Activated T-helper 9 cell treated with anti-CD3 and anti-CD28 coated beads, Interleukin-2, amount 50 U/mL, for 16 hours (primary cell): ENCODE results near the gene KLHL22.
"Not testable (repeated sequence)": the region's sequence is repeated elsewhere in the genome, so short reads cannot be mapped to it uniquely, and the experiment has no call there.

Experiments used
- DNase-seq: peaks from one replicate; pipeline ENCODE4 v3.0.0-alpha.2; 2020; ENCODE audit warnings: low read depth

Gene KLHL22

GRCh38 chr22:20494978-20495860 is at the start of gene KLHL22:
TSS of gene KLHL22 (minus strand) at chr22:20495795. CDS start at chr22:20489211, 6,584 bp downstream.
- DNase-seq: peak; percentile 10

GRCh38 chr22:20545318-20545634 is 49.7 kb upstream of the KLHL22 start:
- DNase-seq: not testable (repeated sequence)

GRCh38 chr22:20542736-20543135 is 47.1 kb upstream of the KLHL22 start:
- DNase-seq: no peak

DNA sequence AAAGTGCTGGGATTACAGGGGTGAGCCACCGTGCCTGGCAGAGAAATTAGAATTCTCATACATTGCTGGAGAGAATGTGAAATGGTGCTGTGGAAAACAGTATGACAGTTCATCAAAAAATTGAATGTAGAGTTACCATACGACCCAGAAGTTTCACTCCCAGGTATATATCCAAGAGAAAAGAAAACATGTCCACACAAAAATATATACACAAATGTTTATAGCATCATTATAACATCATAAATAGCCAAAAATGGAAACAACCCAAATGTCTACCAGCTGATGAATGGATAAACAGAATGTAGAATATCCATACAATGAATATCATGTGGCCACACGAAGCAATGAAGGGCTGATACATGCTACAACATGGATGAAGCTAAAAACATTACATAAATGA is 46.5 kb upstream of the KLHL22 start:
- no peak for DNase-seq

- DNase-seq: not testable (repeated sequence)
Measured at GRCh38 chr22:20538875-20539274, 43.3 kb upstream of the KLHL22 start.

DNA sequence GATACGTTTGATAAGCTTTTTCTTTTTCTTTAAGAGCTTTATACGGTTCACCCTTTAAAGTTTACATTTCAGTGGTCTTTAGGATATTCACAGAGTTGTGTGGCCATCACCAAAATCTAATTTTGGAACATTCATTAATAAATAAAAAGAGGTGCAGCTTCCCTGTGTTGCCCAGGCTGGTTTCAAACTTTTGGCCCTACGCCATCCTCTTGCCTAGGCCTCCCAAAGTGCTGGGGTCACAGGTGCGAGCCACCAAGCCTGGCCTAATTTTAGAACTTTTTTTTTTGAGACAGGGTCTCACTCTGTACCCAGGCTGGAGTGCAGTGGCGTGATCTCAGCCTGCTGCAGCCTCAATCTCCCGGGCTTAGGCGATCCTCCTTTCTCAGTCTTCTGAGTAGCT is 42.4 kb upstream of the KLHL22 start:
- DNase-seq: no peak

GRCh38 chr22:20537325-20537756 is 41.7 kb upstream of the KLHL22 start:
- no peak for DNase-seq

DNA sequence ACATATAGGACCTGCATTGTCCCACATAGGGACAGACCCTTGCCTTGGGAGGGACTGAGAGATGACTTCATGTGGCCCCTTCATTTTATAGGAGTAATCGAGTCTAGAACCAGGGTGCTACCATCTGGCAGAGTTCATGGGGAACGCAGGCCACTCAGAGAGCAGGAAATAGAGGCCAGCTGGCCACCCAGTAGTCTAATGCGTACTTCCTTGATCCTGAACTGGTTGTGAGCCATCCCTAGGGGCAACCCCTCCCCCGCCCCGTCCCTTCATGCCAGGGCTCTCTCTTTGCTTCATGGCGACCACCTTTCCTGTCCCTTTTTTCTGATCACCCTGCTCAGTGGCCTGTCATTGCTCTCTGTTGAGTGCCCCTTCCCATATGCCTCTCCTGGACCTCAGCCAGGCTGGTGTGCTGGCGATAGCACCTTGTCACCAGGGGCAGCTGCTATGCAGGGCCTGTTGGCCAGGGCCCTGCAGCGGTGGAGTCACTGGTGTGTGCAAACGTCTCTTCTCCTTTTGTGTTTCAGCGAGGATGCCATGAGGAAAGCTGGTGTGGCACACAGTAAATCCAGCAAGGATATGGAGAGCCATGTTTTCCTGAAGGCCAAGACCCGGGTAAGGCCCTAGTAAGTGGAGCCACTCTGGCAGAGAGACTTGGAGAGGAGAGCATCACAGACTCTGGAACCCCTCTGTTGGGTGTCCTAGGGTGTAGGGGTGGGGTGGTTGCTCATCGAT is 41.2 kb upstream of the KLHL22 start:
- no peak for DNase-seq

DNA sequence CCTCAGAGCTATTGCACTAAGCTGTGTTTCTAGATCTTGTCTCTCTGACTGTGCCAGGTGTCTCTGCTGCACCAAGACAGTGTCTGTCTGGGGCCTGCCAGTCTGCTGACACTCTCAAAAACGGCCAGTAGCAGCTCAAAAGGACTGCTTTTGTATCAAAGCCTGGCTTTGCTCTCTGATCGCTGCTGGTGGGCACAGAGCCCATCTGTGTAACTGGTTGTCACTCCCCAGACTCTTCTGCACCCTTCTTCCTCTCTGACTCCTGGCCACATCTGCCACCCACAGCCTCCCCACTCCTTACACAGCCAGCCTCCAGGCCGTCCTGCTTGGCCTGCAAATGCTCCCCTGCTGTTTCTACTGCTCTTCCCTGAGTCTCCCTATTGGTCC is 38.3 kb upstream of the KLHL22 start:
- DNase-seq: no peak

- no peak for DNase-seq
Measured at GRCh38 chr22:20533095-20533878, 37.7 kb upstream of the KLHL22 start.

- DNase-seq: no peak
Measured at GRCh38 chr22:20532256-20532993, 36.8 kb upstream of the KLHL22 start.

- DNase-seq: no peak
Measured at GRCh38 chr22:20531404-20532201, 36.0 kb upstream of the KLHL22 start.

DNA sequence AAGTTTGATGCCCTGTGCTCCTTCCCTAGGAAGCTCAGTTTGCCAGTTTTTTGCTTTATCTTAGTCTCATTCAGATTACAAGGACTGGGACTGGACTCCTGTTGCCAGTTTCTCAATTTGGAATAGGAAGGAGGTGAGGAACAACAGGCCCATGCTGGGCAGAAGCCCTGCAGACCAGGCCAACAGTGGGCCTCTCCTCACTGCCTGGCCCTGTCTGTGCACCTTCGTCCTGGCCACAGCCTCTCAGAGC is 35.5 kb upstream of the KLHL22 start:
- DNase-seq: no peak

GRCh38 chr22:20530368-20531153 is 35.0 kb upstream of the KLHL22 start:
- DNase-seq: no peak

DNA sequence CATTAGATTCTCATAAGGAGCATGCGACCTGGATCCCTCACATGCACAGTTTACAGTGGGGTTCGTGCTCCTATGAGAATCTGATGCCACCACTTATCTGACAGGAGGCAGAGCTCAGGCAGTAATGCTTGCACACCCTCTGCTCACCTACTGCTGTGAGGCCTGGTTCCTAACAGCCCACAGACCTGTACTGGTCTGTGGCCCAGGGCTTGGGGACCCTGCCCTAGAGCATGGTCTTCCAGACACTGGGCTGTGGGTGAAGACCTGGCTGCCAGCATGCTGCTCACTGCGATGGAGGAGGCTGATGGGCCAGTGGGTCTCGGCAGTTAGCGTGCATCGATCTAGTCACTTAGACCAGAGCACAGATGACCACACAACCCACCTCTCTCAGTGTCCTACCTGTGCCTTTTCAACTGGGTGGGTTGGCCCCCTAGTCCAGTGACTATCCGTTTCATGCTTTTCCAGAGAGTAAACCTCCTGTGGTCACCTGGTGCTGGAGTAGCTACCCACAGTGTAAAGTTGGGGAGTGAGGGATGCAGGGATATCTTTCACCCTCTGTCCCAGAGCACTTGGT is 32.9 kb upstream of the KLHL22 start:
- no peak for DNase-seq

DNA sequence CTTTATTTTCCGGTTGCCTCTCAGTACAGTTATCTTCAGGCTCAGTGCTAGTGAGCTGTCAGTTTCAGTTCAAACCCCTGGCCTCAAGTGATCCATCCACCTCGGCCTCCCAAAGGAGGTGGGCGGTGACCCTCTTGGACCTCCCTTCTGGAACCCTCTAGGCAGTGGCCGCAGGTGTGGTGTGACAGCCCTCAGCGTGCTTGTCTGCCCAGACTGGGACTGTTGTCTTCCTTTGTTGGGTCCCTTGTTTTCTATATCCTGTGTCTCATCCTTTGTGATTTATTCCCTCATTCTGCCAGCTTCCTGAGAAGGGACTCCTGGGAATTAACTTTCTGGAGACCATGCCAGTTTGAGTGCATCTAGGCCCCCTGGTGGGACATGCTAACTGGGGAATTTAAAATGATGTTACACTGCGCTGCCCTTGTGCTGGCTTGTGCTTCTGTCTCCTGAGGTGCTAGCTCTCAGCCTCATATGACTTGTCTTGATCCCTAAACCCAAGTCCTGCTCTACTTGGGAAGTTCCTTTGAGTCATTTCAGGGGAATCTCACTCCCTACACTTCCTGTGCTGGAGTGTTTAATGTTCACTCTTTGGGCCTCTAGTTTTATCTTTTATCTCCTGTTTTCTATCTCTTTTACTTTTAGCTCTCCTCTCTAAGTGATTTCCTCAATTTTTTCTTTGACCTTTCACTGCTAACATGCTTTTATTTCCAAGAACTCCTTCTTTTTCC is 31.2 kb upstream of the KLHL22 start:
- DNase-seq: no peak

DNA sequence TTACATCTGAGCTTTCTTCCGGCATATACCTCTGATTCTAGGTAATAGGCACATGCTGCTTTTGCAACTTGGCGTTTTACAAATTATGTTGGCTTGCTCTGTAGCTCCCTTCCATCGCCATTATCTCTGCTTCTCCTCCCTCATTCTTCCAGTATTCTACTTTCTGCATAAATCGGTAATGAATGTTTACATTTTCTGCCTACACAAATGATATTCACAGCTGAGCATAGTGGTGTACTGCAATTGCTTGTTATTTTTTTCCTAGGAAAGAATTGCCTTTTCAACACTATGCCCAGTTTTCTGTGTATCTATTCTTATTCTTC is 30.7 kb upstream of the KLHL22 start:
- DNase-seq: no peak

- no peak for DNase-seq
Measured at GRCh38 chr22:20525048-20525447, 29.5 kb upstream of the KLHL22 start.

DNA sequence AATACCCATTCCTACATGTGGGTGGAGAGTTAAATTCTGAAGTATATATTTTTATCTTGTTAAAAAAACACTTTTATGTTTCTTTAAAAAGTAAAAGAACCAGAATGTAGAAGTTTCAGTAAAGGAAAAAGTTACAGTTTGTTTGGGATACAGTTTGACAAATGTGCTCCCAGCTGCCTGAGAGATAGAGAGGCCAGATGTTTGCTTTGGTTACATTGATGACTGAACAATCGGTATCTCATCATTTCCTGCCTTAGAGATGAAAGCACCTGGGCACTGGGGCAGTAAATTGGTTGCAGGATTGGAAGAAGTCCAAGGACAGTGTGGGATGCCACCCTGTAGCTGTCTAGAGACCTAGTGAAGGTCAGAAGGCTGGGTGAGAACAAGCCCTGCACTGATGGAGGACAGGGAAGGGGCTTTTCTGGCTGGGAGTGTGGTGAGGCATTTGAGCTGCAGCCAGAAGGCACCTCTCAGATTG is 28.4 kb upstream of the KLHL22 start:
- DNase-seq: no peak
